ENCODE measurements around the gene RAB3D.

RAB3D gene

GRCh38 chr19:11273989-11274388 is 65.5 kb downstream of the RAB3D start:
- Histone ChIP-seq H3K27ac (replicated peaks) (no peak overlapping the region), H3K4me3 (replicated peaks; ENCODE audit: insufficient read depth, low read length) (no peak overlapping the region), H3K27me3 (ENCODE audit: insufficient read depth, poor library complexity, severe bottlenecking) (peaks cover 16% of the 10 kb centered on the region)
- TF ChIP-seq POLR2AphosphoS5 (IDR thresholded peaks at IDR 0.05; ENCODE audit: low read depth) (no peak), GABPA (IDR thresholded peaks at IDR 0.05; ENCODE audit: low read depth) (no peak), SPI1 (IDR thresholded peaks at IDR 0.05; ENCODE audit: borderline replicate concordance, low read depth) (no peak), REST (IDR thresholded peaks at IDR 0.05; ENCODE audit: insufficient replicate concordance, low read depth) (no peak)
- TF ChIP-seq, protein P1, sequence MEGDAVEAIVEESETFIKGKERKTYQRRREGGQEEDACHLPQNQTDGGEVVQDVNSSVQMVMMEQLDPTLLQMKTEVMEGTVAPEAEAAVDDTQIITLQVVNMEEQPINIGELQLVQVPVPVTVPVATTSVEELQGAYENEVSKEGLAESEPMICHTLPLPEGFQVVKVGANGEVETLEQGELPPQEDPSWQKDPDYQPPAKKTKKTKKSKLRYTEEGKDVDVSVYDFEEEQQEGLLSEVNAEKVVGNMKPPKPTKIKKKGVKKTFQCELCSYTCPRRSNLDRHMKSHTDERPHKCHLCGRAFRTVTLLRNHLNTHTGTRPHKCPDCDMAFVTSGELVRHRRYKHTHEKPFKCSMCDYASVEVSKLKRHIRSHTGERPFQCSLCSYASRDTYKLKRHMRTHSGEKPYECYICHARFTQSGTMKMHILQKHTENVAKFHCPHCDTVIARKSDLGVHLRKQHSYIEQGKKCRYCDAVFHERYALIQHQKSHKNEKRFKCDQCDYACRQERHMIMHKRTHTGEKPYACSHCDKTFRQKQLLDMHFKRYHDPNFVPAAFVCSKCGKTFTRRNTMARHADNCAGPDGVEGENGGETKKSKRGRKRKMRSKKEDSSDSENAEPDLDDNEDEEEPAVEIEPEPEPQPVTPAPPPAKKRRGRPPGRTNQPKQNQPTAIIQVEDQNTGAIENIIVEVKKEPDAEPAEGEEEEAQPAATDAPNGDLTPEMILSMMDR (IDR thresholded peaks at IDR 0.05; ENCODE audit: insufficient read depth, low read length): no peak
- no peak for DNase-seq (ENCODE audit: low read depth in 1 of 2, low spot score in 1 of 2)

GRCh38 chr19:11273296-11273695 is 66.2 kb downstream of the RAB3D start:
- TF ChIP-seq POLR2AphosphoS5 (IDR thresholded peaks at IDR 0.05; ENCODE audit: low read depth): no peak
- Histone ChIP-seq H3K27ac (replicated peaks) (no peak overlapping the region), H3K27me3 (ENCODE audit: insufficient read depth, poor library complexity, severe bottlenecking) (peaks cover 16% of the 10 kb centered on the region), H3K4me3 (replicated peaks; ENCODE audit: insufficient read depth, low read length) (no peak overlapping the region)
- DNase-seq (ENCODE audit: low read depth in 1 of 2, low spot score in 1 of 2): no peak

Measured in HL-60 (cell line).